HCT116 (cell line): Measurements from ENCODE around the gene DLX5. TPM values are rescaled to one million over a fixed set of nuclear protein-coding genes. Genes with fewer than 3 reads are reported as not detected.

ENCODE experiments used
- ATAC-seq: fragments of 200-7000 bp; cut with Tn5 transposase; 2 replicates; pipeline ENCODE4 v1.9.1; 2020; ENCODE audit warnings: mild to moderate bottlenecking, moderate library complexity
- BruUV-seq: library from RNA; stranded (reverse); fragments of 400-500 nt; replicated peaks from 2 replicates; lab custom pipeline; 2021; lab: Mats Ljungman, UMichigan
- CTCF ChIA-PET: fragments of 300-600 bp; sonication (Branson Sonifier 250); formaldehyde crosslinking; loops from one replicate; lab custom pipeline; 2021; ENCODE audit warnings: antibody characterized with exemption; lab: Charles Lee
- POLR2A ChIA-PET: fragments of 300-600, 350-600 bp; sonication (Branson Sonifier 250); formaldehyde crosslinking; loops from one replicate; lab custom pipeline; 2021; ENCODE audit warnings: antibody characterized with exemption; lab: Charles Lee
- RAD21 ChIA-PET, 2 experiments: fragments of 300-600 bp; sonication (Branson Sonifier 250); formaldehyde crosslinking; loops; one replicate each; lab custom pipeline; 2023; ENCODE audit warnings: low total read pairs in 2 of 2; ENCODE audit not compliant: uncharacterized antibody in 2 of 2, unreplicated experiment in 2 of 2, low non-redundant PET in 1 of 2; lab: Charles Lee
- DNase-seq: peaks from one replicate; pipeline ENCODE4 v3.0.0-alpha.2; 2010; ENCODE audit warnings: low read depth, low spot score
- H2AFZ ChIP-seq: fragments of 200-600 bp; shearing (Covaris generic), sonication (generic); 2 replicates; pipeline ENCODE4 v1.6.1; 2017; ENCODE audit warnings: low read depth, mixed run types, mixed read lengths, antibody characterized with exemption, low read length; ENCODE audit not compliant: poor library complexity, severe bottlenecking
- H3K27ac ChIP-seq: 2 replicates; pipeline ENCODE4 v1.5.1; 2012; ENCODE audit warnings: low read depth, low read length
- H3K27me3 ChIP-seq: fragments of 200-600 bp; sonication (generic); 2 replicates; pipeline ENCODE4 v1.6.1; 2016; ENCODE audit warnings: mixed run types, low read length, mixed read lengths; ENCODE audit not compliant: insufficient read depth
- H3K36me3 ChIP-seq, 2 experiments: fragments of 200-500 bp in 1 of 2; fragments of 200-600 bp in 1 of 2; sonication (Bioruptor generic) in 1 of 2; sonication (generic) in 1 of 2; 2 replicates each; pipeline versions ENCODE4 v1.5.1 to v1.6.1; 2014 to 2016; ENCODE audit warnings: low read length in 2 of 2, inconsistent platforms in 1 of 2, mixed read lengths in 1 of 2, mixed run types in 1 of 2; ENCODE audit not compliant: insufficient read depth in 2 of 2, control insufficient read depth in 1 of 2
- H3K4me1 ChIP-seq, 2 experiments: fragments of 200-600 bp in 1 of 2; sonication (generic) in 1 of 2; 2 replicates each; pipeline versions ENCODE4 v1.5.1 to v1.6.1; 2012 to 2017; ENCODE audit warnings: low read length in 2 of 2, inconsistent platforms in 1 of 2, mild to moderate bottlenecking in 1 of 2, mixed read lengths in 1 of 2, mixed run types in 1 of 2, moderate library complexity in 1 of 2; ENCODE audit not compliant: insufficient read depth in 2 of 2, control insufficient read depth in 1 of 2
- H3K4me2 ChIP-seq: fragments of 200-600 bp; sonication (generic); 2 replicates; pipeline ENCODE4 v1.6.1; 2017; ENCODE audit warnings: mixed run types, low read length, mixed read lengths
- H3K4me3 ChIP-seq, 2 experiments: fragments of 200-600 bp in 1 of 2; sonication (generic) in 1 of 2; replicated peaks in 1 of 2; 2 replicates each; pipeline ENCODE4 v1.5.1; 2011 to 2016; ENCODE audit warnings: low read length in 2 of 2, control low read depth in 1 of 2, low read depth in 1 of 2, mild to moderate bottlenecking in 1 of 2, mixed read lengths in 1 of 2, mixed run types in 1 of 2
- H3K79me2 ChIP-seq: fragments of 200-600 bp; sonication (generic); 2 replicates; pipeline ENCODE4 v1.6.1; 2017; ENCODE audit warnings: mild to moderate bottlenecking, mixed run types, low read length, moderate library complexity, mixed read lengths; ENCODE audit not compliant: insufficient read depth
- H3K9ac ChIP-seq: fragments of 200-600 bp; sonication (generic); 2 replicates; pipeline ENCODE4 v1.6.1; 2016; ENCODE audit warnings: low read length, mixed read lengths
- H3K9me2 ChIP-seq: fragments of 200-600 bp; sonication (generic), shearing (Covaris generic); 2 replicates; pipeline ENCODE4 v1.6.1; 2017; ENCODE audit warnings: mixed run types, mild to moderate bottlenecking, moderate library complexity; ENCODE audit not compliant: insufficient read depth
- H3K9me3 ChIP-seq, 2 experiments: fragments of 200-500 bp in 1 of 2; fragments of 200-600 bp in 1 of 2; sonication (Bioruptor generic) in 1 of 2; sonication (generic) in 1 of 2; 2 replicates each; pipeline ENCODE4 v1.6.1; 2014 to 2017; ENCODE audit warnings: low read length in 2 of 2, mixed read lengths in 2 of 2, inconsistent platforms in 1 of 2, low read depth in 1 of 2, mild to moderate bottlenecking in 1 of 2, mixed run types in 1 of 2, moderate library complexity in 1 of 2; ENCODE audit not compliant: control insufficient read depth in 1 of 2, insufficient read depth in 1 of 2
- H4K20me1 ChIP-seq: fragments of 200-600 bp; sonication (generic), shearing (Covaris generic); 2 replicates; pipeline ENCODE4 v1.6.1; 2017; ENCODE audit warnings: mixed run types, mild to moderate bottlenecking, moderate library complexity; ENCODE audit not compliant: insufficient read depth
- EGR1 ChIP-seq: IDR thresholded peaks from 2 replicates; pipeline ENCODE4 v1.6.1; 2012; ENCODE audit warnings: low read depth
- ELF1 ChIP-seq: IDR thresholded peaks from 2 replicates; pipeline ENCODE4 v1.6.1; 2012; ENCODE audit warnings: low read depth, borderline replicate concordance
- EZH2 ChIP-seq: fragments of 200-600 bp; sonication (generic); IDR thresholded peaks from 2 replicates; pipeline ENCODE4 v1.6.1; 2017; ENCODE audit warnings: antibody characterized with exemption, mixed run types
- EZH2phosphoT487 ChIP-seq: fragments of 200-600 bp; IDR thresholded peaks from 2 replicates; pipeline ENCODE4 v1.6.1; 2018; ENCODE audit warnings: antibody characterized with exemption, borderline replicate concordance
- FOSL1 ChIP-seq: IDR thresholded peaks from 2 replicates; pipeline ENCODE4 v1.6.1; 2012; ENCODE audit warnings: low read depth
- POLR2AphosphoS5 ChIP-seq: IDR thresholded peaks from 2 replicates; pipeline ENCODE4 v1.6.1; 2011; ENCODE audit warnings: mild to moderate bottlenecking, low read depth, low read length, moderate library complexity
- RAD21 ChIP-seq: IDR thresholded peaks from 2 replicates; pipeline ENCODE4 v1.6.1; 2012; ENCODE audit warnings: low read depth, mild to moderate bottlenecking
- SIN3A ChIP-seq: IDR thresholded peaks from 2 replicates; pipeline ENCODE4 v1.6.1; 2012; ENCODE audit warnings: low read depth
- SP1 ChIP-seq: IDR thresholded peaks from 2 replicates; pipeline ENCODE4 v1.6.1; 2012; ENCODE audit warnings: low read depth
- SRF ChIP-seq: IDR thresholded peaks from 2 replicates; pipeline ENCODE4 v1.6.1; 2012; ENCODE audit warnings: low read depth
- ZNF274 ChIP-seq: fragments of 200-500 bp; sonication (Bioruptor generic); IDR thresholded peaks from 2 replicates; pipeline ENCODE4 v1.6.1; 2014; ENCODE audit warnings: mild to moderate bottlenecking, low read depth, low read length, inconsistent platforms
- intact Hi-C: fragments of 100-400 bp; cut with micrococcal nuclease; formaldehyde crosslinking; loops from 2 replicates; pipeline ENCODE4 v1.10.0; 2022
- total RNA-seq: library from RNA; stranded (reverse); gene quantifications from one replicate; pipeline ENCODE4 v1.2.1, GENCODE V29; 2021; ENCODE audit not compliant: unreplicated experiment
- TF ChIP-seq, protein P1 (sequence below): IDR thresholded peaks from 2 replicates; pipeline ENCODE4 v1.6.1; 2011; ENCODE audit warnings: mild to moderate bottlenecking, low read length, moderate library complexity; ENCODE audit not compliant: insufficient replicate concordance; ENCODE audit errors: extremely low read depth
- TF ChIP-seq, protein P2 (sequence below), 3 experiments: fragments of 200-600 bp in 1 of 3; sonication (generic) in 1 of 3; IDR thresholded peaks in 2 of 3; conservative IDR thresholded peaks in 1 of 3; 2 replicates each; pipeline ENCODE4 v1.5.1; 2012 to 2017; ENCODE audit warnings: low read depth in 2 of 3, low read length in 2 of 3, antibody characterized with exemption in 1 of 3, borderline replicate concordance in 1 of 3, control low read depth in 1 of 3, mild to moderate bottlenecking in 1 of 3, mixed read lengths in 1 of 3, mixed run types in 1 of 3, moderate library complexity in 1 of 3; ENCODE audit not compliant: insufficient read depth in 1 of 3
- TF ChIP-seq, protein P3 (sequence below): IDR thresholded peaks from 2 replicates; pipeline ENCODE4 v1.6.1; 2012
- TF ChIP-seq, protein P4 (sequence below): IDR thresholded peaks from 2 replicates; pipeline ENCODE4 v1.6.1; 2012; ENCODE audit warnings: low read depth

Gene DLX5
- total RNA-seq, 1 experiment from 2014 or later: not detected

DNA sequence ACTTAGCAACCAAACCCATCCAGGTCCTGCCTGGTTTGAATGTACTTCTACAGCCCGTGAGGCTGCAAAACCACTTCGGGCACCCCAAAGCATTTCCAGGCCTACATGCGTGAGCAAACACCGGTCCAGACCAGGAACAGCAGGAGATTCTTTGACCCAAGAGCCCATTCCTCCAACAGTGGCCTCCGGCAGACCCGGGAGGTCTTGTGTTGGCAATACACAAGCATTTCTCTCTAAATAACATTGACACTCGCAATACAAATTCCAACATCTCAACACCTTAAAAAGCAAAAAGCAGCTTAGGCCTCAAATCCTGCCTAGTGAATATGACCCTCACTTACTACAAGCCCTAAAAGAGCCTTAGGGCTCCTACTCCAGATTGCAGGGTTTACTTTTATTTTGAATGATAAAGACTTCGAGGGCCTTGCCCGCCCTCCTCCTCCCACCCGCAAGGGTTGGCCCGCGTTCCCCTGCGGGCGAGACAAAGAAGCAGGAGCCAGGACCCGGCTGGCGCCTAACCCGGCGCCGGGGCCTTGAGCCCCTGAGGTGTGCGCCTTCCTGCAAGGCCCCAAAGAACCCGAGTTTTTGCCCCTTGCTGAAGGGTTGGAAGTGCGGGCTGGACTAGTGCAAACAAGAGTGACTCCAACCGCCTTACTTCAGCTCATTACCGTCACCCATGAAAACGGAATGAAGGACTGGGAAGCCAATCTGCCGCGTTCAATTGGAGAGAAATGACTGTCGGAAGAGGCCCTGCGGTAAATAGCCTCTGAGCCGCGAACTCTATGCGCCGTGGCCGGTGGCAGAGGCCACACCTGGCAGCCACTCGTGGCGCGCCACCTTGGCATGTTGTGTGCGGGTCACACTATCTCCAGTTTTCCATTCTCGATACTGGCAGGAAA is 22.7 kb downstream of the DLX5 start (continued):
- TF ChIP-seq, protein P1, sequence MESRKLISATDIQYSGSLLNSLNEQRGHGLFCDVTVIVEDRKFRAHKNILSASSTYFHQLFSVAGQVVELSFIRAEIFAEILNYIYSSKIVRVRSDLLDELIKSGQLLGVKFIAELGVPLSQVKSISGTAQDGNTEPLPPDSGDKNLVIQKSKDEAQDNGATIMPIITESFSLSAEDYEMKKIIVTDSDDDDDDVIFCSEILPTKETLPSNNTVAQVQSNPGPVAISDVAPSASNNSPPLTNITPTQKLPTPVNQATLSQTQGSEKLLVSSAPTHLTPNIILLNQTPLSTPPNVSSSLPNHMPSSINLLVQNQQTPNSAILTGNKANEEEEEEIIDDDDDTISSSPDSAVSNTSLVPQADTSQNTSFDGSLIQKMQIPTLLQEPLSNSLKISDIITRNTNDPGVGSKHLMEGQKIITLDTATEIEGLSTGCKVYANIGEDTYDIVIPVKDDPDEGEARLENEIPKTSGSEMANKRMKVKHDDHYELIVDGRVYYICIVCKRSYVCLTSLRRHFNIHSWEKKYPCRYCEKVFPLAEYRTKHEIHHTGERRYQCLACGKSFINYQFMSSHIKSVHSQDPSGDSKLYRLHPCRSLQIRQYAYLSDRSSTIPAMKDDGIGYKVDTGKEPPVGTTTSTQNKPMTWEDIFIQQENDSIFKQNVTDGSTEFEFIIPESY: no peak
- no peak for TF ChIP-seq SIN3A
- TF ChIP-seq, protein P2, sequence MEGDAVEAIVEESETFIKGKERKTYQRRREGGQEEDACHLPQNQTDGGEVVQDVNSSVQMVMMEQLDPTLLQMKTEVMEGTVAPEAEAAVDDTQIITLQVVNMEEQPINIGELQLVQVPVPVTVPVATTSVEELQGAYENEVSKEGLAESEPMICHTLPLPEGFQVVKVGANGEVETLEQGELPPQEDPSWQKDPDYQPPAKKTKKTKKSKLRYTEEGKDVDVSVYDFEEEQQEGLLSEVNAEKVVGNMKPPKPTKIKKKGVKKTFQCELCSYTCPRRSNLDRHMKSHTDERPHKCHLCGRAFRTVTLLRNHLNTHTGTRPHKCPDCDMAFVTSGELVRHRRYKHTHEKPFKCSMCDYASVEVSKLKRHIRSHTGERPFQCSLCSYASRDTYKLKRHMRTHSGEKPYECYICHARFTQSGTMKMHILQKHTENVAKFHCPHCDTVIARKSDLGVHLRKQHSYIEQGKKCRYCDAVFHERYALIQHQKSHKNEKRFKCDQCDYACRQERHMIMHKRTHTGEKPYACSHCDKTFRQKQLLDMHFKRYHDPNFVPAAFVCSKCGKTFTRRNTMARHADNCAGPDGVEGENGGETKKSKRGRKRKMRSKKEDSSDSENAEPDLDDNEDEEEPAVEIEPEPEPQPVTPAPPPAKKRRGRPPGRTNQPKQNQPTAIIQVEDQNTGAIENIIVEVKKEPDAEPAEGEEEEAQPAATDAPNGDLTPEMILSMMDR (IDR thresholded peaks at IDR 0.05 in 2 of 3, conservative IDR thresholded peaks at IDR 0.05 in 1 of 3; ENCODE audit: borderline replicate concordance in 1 of 3, insufficient read depth in 1 of 3, low read depth in 2 of 3, low read length in 2 of 3): no peak
- no peak for TF ChIP-seq EZH2phosphoT487
- no peak for TF ChIP-seq POLR2AphosphoS5
- no peak for TF ChIP-seq SRF
- no peak for TF ChIP-seq EZH2
- TF ChIP-seq, all 23 proteins: peak for 0

DNA sequence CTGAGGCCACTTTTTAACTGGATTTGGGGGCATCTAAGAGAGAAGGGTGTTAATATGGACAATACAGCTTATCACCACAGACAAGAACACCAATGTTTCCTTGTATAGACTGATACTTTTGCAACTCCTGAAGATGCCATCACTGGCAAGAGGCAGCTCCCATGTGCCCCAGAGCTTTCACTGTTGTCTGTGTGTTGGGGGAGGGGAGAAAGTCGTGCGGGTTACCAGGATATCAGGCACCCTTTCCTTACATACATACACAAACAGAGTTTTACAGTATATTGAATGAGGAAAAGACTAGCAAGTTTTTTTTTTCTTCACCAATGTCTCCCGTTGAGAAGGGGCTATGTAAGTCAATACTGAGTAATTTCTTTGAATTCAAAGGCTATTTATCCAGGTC is 23.4 kb downstream of the DLX5 start:
- Histone ChIP-seq H3K27ac (no peak overlapping the region), H3K9me2 (no peaks in the 10 kb centered on the region), H3K4me2 (no peak overlapping the region), H4K20me1 (no peaks in the 10 kb centered on the region), H3K4me3 (no peak overlapping the region), H3K9me3 (no peaks in the 10 kb centered on the region), H3K36me3 (no peaks in the 10 kb centered on the region), H3K9ac (no peak overlapping the region), H3K4me1 (no peaks in the 10 kb centered on the region), H3K27me3 (peaks cover 27% of the 10 kb centered on the region), H3K79me2 (no peaks in the 10 kb centered on the region), H2AFZ (no peak overlapping the region)
- BruUV-seq: no TSS peak
- ChIA-PET POLR2A (no interaction called here), RAD21 (no interaction called here), CTCF (no interaction called here)
- intact Hi-C loops: no loop called here
- ATAC-seq (no peak), DNase-seq (no peak)
- TF ChIP-seq FOSL1 (no peak), ELF1 (no peak), EZH2phosphoT487 (no peak), RAD21 (no peak), SP1 (no peak), ZNF274 (no peak), EGR1 (no peak)
- TF ChIP-seq, protein P3, sequence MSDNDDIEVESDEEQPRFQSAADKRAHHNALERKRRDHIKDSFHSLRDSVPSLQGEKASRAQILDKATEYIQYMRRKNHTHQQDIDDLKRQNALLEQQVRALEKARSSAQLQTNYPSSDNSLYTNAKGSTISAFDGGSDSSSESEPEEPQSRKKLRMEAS: no peak
- TF ChIP-seq, protein P4, sequence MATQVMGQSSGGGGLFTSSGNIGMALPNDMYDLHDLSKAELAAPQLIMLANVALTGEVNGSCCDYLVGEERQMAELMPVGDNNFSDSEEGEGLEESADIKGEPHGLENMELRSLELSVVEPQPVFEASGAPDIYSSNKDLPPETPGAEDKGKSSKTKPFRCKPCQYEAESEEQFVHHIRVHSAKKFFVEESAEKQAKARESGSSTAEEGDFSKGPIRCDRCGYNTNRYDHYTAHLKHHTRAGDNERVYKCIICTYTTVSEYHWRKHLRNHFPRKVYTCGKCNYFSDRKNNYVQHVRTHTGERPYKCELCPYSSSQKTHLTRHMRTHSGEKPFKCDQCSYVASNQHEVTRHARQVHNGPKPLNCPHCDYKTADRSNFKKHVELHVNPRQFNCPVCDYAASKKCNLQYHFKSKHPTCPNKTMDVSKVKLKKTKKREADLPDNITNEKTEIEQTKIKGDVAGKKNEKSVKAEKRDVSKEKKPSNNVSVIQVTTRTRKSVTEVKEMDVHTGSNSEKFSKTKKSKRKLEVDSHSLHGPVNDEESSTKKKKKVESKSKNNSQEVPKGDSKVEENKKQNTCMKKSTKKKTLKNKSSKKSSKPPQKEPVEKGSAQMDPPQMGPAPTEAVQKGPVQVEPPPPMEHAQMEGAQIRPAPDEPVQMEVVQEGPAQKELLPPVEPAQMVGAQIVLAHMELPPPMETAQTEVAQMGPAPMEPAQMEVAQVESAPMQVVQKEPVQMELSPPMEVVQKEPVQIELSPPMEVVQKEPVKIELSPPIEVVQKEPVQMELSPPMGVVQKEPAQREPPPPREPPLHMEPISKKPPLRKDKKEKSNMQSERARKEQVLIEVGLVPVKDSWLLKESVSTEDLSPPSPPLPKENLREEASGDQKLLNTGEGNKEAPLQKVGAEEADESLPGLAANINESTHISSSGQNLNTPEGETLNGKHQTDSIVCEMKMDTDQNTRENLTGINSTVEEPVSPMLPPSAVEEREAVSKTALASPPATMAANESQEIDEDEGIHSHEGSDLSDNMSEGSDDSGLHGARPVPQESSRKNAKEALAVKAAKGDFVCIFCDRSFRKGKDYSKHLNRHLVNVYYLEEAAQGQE: no peak
